HTR-8/SVneo (cell line): ENCODE measurements around the gene WFDC2.
"Not testable (repeated sequence)": the region's sequence is repeated elsewhere in the genome, so short reads cannot be mapped to it uniquely, and the experiment has no call there.

Experiments
- DNase-seq: peaks from one replicate; pipeline ENCODE4 v3.0.0; 2011; ENCODE audit warnings: low spot score, mixed read lengths; ENCODE audit not compliant: insufficient read length
- FAIRE-seq: peaks from 2 replicates; lab custom pipeline; 2011; peaks lifted over from hg19 to GRCh38; lab: Jason Lieb, UNC

Gene WFDC2

DNA sequence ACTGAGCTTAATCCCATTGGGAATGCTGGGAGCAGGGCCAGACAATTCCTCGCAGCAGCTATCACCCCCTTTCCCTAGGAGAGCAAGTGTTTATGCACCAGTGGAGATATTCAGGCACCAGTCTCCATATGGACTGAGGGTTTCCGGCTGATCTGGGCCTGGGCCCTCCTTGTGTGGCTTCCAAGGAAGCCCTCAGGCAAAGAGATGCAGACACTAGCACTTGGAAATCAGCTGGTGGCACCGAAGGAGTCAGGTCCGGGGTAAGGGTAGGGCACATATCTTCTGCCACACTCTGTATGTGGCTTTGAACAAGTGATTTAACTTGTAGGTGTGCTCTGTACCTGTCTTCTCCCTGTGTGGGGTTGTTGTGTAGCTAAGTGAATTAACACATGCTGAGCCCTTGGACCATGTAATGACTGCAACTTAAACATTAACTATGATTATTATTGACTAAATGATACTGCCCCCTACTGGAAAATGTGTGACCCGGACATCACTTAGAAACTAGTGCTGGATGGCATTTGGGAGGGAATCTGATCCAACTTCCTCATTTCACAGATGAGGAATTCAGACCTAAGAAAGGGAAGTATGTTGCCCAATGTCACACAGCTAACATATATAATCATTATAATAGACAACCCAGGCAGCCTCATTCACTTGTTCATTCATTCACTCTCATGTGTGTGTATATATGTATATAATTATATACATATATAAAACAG, 19.3 kb upstream of the WFDC2 start:
- DNase-seq: peak; percentile 72
- FAIRE-seq: peak; percentile 86

DNA sequence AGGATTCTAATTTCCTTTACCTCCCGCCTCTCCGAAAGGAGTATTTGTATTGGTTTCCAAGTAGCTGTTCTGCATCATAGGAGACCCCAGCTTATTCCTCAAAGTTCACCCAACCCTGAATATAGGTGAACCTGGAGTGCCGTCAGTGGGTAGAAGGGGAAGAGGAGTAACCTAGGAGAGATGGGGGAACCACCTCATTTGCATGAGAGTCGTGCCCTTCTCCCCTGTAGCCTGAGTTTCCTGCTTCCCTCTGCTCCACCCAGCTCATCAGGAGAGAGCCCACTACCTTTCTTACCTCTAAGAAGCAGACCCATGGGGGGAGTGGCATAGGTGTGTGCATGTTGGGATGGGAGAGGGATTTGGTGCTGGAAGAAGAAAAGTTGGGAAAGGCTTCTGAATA, 17.3 kb upstream of the WFDC2 start:
- no peak for DNase-seq
- FAIRE-seq: no peak

DNA sequence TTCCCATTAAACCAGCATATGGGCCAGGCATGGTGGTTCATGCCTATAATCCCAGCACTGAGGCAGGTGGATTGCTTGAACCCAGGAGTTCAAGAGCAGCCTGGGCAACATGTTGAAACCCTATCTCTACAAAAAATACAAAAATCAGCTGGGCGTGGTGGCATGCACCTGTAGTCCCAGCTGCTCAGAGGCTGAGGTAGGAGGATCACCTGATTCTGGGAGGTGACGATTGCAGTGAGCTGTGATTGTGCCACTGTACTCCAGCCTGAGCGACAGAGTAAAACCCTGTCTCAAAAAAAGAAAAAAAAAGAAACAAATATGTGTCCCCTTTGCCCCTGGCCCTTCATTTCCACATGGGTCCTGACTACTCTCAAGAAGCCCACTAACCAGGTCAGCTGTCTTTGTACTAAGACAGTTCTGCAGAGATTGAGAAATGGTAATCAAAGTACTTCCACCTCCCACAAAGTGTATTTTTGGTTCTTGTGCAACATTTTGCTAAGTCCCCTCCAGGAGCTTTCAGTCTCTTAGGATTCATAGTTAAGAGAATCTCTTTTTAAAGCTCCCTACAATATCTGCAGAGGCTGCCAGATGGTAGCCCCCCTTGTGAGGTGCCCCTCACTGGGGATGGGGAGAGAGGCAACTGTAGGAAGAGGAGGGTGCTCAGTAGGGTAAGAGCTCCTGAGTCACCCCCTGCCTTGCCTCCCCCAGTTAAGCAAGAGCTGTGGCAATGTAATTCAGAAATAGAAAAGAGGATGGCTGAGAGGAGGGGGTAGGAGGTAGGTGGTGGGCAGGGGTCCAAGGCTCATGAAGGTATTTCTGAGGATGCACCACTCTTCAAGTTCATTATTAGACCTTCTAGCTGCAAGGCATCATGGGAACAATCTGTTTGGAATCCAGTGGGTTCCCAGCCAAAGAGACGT, 16.5 kb upstream of the WFDC2 start:
- DNase-seq (no peak), FAIRE-seq (peak; percentile 57)

DNA sequence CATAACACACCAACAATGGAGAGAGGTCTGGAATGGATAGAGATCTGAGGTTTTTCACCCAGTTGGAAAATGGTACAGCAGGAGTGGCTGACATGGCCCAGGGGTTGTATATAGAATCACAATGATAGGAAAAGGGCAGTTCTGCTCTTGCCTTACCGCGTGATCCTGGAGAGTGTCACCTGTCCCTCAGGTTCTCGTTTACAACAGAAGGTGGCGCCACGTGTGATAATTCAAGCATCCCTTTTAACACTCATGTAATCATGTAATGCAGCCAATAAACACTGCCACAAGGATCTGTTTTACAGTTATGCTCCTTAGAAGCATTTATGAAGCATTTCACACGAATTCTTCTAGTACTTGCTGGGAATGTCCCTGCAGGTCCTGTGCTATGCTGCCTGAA, 12.9 kb upstream of the WFDC2 start:
- FAIRE-seq (peak; percentile 83), DNase-seq (no peak)

DNA sequence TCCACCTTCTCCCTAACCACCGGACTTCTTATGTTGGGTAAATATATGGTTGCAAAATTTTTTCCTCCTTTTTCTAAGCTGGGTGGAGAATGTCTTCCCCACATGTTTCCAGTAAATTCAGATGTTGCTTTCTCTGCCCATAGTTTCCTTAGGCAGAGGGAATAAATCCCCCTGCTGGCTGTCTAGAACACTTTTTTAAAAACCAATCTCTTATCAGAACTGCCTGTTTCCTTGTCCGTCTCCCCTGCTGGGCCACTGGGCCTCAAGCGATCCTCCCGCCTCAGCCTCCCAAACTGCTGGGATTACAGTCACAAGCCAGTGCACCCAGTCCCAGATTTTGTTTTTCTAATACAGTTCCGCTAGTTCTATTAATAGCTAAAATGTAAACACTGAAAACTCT, 9.9 kb upstream of the WFDC2 start:
- FAIRE-seq: no peak
- DNase-seq: no peak

DNA sequence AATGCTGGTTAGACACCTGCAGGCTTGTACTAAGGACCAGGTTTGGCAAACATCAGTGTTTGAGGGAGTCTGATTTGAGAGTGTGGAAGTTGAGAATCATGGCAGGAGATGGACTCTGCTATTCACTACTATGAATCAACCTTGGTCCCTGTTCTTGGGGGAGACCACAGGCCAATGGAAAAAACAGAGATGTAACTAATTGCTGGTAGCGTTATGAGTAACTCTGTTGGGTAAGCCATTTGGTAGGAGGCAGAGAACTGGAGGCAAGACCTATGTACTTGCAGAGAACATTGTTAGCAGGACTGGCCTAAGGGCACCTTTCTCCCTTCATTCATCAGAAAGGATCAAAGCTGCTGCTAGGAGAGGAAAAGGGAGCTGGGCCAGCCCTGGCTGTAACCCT, 8.3 kb upstream of the WFDC2 start:
- FAIRE-seq (peak; percentile 65), DNase-seq (no peak)

DNA sequence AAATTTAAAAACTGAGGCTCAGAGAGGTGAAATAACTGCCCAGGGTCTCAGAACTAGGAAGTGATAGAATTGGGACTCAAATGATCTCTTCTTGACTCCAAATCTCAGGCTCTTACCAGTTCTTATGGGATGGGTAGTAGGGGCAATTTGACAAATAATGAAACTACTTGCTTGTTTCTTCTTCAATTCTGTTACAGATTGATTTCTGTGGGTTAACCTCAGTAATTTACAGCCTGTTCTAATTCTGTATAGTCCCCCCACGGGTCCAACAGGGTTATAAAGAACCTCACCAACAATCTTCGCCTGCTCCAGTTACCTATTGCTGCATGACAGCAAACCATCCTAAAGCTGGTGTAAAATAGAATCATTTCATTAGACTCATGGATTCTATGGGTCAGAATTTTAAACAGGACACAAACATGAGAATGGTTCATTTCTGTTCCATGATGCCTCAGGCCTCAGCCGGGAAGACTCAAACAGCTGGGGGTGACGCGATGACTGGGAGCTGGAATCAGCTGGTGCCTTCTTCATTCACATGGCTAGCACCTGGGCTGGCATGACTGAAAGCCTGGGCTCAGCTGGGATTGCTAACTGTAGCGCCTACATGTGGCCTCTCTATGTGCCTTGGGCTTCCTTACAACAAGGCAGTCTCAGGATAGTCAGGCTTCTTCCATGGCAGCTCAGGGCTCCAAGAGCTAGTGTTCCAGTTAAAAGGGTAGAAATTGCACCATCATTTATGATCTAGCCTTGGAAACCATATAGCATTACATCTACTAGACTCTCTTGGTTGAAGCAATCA, 6.6 kb upstream of the WFDC2 start:
- FAIRE-seq (peak; percentile 80), DNase-seq (no peak)

DNA sequence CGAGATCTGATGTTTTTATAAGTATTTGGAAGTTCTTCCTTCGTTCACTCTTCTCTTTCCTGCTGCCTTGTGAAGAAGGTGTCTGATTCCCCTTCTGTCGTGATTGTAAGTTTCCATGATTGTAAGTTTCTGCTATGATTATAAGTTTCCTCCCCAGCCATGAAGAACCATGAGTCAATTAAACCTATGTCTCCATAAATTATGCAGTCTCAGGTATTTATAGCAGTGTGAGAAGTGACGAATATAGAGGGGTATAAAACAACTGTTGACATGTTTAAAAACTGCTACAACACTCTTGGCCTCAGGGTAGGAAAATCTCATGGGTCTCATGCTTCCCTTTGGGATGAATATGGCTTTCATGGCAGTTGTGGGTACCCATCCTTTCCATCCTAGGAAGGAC, 5.8 kb upstream of the WFDC2 start:
- DNase-seq (no peak), FAIRE-seq (peak; percentile 64)

DNA sequence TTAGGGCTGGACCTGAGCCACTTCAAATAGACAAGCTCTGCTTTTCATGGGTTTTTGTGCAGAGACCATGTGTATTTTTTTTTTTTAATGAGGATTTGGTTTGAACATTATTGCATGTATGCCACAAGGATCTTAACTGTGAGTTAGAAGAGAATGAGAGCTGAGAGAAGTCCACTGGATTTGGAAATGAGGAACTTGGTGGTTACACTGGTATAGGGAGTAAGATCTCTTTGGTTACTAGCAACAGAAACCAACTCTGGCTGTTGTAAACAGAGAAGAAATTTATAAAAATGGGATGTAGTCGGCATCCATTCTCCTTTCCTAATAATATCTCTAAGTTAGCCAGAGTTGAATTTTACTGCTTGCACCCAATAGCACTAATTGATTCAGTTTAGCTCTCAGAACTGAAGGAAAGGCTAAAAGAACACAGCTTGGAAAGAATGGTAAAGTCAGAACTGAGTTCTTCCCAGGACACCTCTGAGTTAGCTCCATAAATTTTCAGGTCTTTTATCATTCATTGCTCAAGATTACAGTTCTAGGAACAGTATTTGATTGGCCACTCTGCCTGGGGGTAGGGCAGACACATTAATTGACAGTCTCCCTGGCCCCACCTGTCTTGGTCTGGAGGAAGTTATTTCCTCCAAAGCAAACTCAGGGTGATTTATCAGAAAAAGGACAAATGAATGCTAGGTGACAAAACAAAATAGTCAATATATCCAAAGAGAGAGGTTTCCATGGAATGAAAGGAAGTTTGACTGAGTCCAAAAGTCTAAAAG, 3.9 kb upstream of the WFDC2 start:
- FAIRE-seq (peak; percentile 80), DNase-seq (no peak)

DNA sequence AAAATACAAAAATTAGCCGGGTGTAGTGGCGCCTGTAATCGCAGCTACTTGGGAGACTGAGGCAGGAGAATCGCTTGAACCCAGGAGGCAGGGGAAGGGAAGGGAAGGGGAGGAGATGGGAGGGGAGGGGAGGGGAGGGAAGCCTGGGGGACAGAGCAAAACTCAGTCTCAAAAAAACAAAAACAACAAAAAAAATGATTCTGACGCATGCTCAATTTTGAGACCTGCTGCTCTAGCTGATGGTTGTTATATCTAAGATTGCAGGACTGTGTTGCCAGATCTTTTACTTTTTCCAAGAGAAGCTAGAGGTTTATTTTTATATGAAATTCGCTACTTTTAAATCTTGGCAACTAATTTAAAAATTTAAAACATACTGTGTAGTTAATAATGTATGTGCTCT, 2.4 kb upstream of the WFDC2 start:
- FAIRE-seq: no peak

DNA sequence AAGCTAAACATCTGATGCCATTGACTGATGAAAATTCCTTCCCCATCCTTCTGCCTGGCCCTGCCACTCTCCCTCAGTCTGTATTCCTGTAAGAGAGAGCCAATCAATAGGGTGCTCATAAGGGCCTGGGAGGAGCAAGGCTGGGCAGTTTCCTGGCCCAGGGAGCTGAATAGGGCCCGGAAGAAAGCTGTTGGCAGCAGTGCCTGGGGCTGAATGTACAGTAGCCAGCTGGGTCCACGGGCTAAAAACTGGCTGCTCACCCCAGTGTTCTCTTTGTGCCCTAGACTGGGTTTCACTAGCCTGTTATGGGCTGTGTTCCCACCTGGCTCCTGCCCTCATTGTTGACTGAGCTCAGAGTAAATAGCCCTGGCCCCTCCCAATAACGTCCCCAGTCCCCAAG, 1.7 kb upstream of the WFDC2 start:
- DNase-seq: no peak

More for the DNA sequence above, 2.4 kb upstream of the WFDC2 start:
- DNase-seq: no peak

DNA sequence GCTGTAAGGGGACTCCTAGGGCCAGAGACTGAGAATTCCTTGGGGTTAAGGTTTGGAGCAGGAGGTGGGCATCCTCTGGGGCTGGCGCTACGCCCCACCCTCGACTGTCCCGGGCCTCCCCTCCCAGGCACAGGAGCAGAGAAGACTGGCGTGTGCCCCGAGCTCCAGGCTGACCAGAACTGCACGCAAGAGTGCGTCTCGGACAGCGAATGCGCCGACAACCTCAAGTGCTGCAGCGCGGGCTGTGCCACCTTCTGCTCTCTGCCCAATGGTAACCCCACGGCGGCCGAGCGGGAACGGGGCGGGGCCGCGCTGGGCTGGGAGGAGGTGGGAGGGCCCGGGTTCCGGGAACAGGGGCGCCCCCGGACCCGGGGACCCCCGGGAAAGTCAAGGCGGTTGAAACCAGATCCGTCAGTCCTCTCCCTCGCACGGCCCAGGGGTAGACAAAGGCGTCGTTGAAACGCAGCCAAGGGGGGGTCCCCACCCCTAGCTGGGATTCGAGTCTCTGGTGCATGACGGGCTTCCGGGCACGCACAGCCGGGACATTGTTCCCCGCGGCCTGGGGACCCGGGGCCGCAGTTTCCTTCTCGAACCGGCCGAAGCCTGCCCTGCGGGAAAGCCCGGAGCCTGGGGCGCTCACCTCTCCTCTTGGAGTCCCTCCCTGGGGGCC, 844 bp downstream of the WFDC2 start:
- no peak for DNase-seq
- peak; percentile 97 for FAIRE-seq

More for the DNA sequence above, 1.7 kb upstream of the WFDC2 start:
- no peak for FAIRE-seq

DNA sequence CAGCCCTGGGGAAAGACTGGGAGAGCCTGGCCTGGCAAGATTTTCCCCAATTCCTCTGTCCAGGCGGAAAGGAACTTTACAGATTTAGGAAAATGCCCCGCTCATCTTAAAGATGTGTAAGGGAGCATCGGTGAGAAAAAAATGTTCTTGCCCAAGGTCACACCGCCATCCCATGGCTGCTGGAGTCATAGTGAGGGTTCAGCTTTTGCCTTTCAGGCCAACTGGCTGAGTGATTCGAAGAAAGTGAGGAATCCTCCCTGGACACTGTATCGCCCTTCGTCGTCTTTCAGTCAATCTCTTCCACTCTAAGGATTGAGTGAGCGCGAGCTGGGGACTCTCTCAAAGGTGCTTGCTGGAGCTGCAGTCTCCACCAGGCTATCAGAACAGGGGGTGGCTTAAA, 1.4 kb downstream of the WFDC2 start:
- DNase-seq: no peak
- FAIRE-seq: peak; percentile 26

DNA sequence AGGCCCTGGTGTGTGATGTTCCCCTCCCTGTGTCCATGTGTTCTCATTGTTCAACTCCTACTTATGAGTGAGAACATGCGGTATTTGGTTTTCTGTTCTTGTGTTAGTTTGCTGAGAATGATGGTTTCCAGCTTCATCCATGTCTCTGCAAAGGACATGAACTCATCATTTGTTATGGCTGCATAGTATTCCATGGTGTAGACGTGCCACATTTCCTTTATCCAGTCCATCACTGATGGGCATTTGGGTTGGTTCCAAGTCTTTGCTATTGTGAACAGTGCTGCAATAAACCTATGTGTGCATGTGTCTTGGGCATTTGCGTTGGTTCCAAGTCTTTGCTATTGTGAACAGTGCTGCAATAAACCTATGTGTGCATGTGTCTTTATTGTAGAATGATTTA, 2.7 kb downstream of the WFDC2 start:
- not testable (repeated sequence) for DNase-seq
- peak; percentile 9 for FAIRE-seq

DNA sequence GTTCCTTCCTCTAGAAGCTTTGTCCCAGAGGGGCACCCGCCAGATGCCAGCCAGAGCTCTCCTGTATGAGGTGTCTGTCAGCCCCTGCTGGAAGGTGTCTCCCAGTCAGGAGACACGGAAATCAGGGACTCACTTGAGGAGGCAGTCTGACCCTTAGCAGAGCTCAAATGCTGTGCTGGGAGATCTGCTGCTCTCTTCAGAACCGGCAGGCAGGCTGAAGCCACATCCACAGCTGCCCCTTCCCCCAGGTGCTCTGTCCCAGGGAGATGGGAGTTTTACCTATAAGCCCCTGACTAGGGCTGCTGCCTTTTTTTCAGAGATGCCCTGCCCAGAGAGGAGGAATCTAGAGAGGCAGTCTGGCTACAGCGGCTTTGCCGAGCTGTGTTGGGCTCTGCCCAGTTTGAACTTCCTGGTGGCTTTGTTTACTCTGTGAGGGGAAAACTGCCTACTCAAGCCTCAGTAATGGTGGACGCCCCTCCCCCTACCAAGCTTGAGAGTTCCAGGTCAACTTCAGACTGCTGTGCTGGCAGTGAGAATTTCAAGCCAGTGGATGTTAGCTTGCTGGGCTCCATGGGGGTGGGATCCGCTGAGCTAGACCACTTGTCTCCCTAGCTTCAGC, 8.1 kb downstream of the WFDC2 start:
- not testable (repeated sequence) for DNase-seq, FAIRE-seq

DNA sequence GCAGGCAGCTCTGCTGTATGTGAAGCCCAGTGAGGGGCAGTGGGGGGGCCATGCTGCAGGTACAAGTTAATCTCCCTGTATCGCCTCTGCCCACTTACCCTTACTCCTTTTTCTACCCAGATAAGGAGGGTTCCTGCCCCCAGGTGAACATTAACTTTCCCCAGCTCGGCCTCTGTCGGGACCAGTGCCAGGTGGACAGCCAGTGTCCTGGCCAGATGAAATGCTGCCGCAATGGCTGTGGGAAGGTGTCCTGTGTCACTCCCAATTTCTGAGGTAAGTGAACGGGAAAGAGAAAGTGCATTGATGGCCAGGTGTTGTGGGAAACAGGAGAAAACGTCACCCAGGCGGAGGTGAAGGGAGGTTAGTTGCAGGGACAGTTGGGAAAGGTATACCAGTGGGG, 10.3 kb downstream of the WFDC2 start:
- peak; percentile 84 for FAIRE-seq
- no peak for DNase-seq

DNA sequence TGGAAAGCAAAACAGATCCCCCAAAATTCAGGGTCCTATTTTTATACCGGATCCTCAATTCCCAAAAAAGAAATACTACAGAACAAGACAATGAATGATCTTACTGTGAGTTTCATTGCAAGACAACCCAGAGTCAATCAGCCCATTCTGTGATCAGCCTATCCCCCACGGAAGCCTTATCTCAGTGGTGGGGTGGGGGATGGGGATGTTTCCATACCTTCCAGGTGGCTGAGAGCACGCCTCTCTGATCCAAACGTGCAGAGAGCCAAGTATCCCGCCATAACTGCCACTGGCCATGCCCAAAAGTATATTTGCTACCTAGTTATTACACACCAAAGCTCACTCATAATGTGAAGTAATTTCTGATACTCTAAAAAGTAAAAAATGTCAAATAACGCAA, 15.1 kb downstream of the WFDC2 start:
- DNase-seq (no peak), FAIRE-seq (peak; percentile 82)

DNA sequence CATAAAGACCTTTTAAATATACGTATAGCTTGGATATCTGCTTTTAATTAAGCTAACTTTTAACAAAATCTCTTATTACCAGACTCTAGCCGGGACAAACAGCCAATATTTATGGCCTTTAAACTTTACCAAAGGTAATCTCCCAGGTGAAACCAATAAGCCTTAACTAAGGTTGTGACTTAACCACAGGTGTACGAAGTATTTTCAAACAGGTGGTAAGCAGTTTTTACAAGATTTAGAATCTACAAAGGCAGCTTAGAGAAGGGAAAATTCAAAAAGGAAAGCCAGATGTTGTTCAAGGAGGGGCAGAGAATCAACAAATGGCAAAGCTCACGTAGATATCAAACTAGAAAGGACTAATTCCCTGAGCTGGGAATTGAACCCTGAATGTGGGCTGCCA, 15.8 kb downstream of the WFDC2 start:
- DNase-seq (no peak), FAIRE-seq (no peak)

DNA sequence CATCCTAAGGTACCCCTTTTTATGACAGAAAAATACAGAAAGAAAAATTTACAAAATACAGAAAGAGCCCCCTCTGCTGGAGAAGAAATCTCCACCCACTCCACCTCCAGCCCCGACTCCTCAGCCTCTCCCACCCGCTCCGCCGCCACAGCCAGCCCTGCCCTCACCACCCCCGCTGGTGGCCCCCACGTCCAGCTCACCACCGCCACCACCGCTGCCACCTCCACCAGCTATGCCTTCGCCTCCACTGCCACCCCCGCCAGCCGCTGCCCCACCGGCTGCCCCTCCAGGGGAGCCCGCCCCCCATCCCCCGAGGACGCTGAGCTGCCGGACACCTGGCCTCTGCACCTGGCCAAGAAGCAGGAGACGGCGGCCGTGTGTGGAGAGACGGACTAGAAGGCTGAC, 17.7 kb downstream of the WFDC2 start:
- DNase-seq (no peak), FAIRE-seq (peak; percentile 63)
